Progenitor cell of endocrine pancreas (in vitro differentiated cells): ENCODE results near the gene GPR4. TPM values are rescaled to one million over a fixed set of nuclear protein-coding genes. Genes with fewer than 3 reads are reported as not detected.

Source experiments
- DNase-seq: peaks from one replicate; pipeline ENCODE4 v3.0.0; 2021; ENCODE audit warnings: low spot score; ENCODE audit not compliant: unreplicated experiment
- H3K27ac Mint-ChIP-seq: 2 replicates; pipeline ENCODE4 v1.8.0; 2021; ENCODE audit warnings: mild to moderate bottlenecking, moderate library complexity, mixed read lengths
- H3K27me3 Mint-ChIP-seq: 2 replicates; pipeline ENCODE4 v1.8.0; 2021; ENCODE audit warnings: mixed read lengths
- H3K36me3 Mint-ChIP-seq: 2 replicates; pipeline ENCODE4 v1.8.0; 2022; ENCODE audit warnings: mixed read lengths; ENCODE audit not compliant: insufficient read depth
- H3K4me1 Mint-ChIP-seq: 2 replicates; pipeline ENCODE4 v1.8.0; 2021; ENCODE audit warnings: low read depth, mixed read lengths
- H3K4me3 Mint-ChIP-seq: 2 replicates; pipeline ENCODE4 v1.8.0; 2021; ENCODE audit warnings: low read depth, mild to moderate bottlenecking, moderate library complexity, mixed read lengths
- H3K9me3 Mint-ChIP-seq: 2 replicates; pipeline ENCODE4 v1.8.0; 2021; ENCODE audit warnings: low read depth, mixed read lengths
- total RNA-seq: library from RNA; stranded (reverse); gene quantifications from 2 replicates; pipeline ENCODE4 v1.2.1, GENCODE V29; 2021
- TF ChIP-seq, protein P1 (sequence below): fragments of 200-600 bp; sonication (generic); IDR thresholded peaks from one replicate; pipeline ENCODE4 v1.5.0; 2021; ENCODE audit warnings: antibody characterized with exemption, mild to moderate bottlenecking; ENCODE audit not compliant: unreplicated experiment

The GPR4 gene
- total RNA-seq, 1 donor from 2014 or later, result not detected

DNA sequence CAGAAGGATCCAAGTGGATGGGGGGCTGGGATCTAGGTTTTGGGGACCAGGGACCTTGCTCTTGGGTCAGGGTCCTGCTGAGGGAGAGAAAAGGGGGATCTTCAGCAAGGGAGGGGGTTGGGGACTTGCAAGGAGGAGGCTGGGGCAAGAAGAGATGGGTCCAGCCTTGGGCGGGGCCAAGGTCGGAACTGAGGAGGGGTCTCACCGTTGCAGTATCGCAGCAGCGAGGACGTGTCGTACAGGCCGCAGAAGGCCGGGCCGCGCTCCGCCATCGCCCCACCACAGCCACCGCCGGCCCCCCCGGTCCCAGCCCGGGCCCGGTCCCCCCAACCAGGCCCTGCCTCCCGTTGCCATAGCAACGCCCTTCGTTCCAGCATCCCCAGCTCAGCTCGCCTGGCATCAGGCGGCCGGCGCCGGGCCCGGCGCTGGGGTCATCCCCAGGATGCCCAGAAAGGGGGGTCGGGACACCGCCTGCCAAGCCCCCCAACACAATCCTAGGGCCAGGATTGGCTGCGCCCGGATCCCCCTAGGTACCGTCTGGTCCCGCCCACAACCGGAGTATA, 43.1 kb upstream of the GPR4 start:
- H3K27me3 Mint-ChIP-seq, result peaks cover 14% of the 10 kb centered on the region
- DNase-seq, result no peak
- peaks cover 6% of the 10 kb centered on the region for H3K9me3 Mint-ChIP-seq
- H3K4me3 Mint-ChIP-seq, result no peak overlapping the region
- peaks cover 17% of the 10 kb centered on the region for H3K4me1 Mint-ChIP-seq
- H3K36me3 Mint-ChIP-seq, result no peaks in the 10 kb centered on the region
- TF ChIP-seq, protein P1, sequence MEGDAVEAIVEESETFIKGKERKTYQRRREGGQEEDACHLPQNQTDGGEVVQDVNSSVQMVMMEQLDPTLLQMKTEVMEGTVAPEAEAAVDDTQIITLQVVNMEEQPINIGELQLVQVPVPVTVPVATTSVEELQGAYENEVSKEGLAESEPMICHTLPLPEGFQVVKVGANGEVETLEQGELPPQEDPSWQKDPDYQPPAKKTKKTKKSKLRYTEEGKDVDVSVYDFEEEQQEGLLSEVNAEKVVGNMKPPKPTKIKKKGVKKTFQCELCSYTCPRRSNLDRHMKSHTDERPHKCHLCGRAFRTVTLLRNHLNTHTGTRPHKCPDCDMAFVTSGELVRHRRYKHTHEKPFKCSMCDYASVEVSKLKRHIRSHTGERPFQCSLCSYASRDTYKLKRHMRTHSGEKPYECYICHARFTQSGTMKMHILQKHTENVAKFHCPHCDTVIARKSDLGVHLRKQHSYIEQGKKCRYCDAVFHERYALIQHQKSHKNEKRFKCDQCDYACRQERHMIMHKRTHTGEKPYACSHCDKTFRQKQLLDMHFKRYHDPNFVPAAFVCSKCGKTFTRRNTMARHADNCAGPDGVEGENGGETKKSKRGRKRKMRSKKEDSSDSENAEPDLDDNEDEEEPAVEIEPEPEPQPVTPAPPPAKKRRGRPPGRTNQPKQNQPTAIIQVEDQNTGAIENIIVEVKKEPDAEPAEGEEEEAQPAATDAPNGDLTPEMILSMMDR, result no peak
- no peak overlapping the region for H3K27ac Mint-ChIP-seq

DNA sequence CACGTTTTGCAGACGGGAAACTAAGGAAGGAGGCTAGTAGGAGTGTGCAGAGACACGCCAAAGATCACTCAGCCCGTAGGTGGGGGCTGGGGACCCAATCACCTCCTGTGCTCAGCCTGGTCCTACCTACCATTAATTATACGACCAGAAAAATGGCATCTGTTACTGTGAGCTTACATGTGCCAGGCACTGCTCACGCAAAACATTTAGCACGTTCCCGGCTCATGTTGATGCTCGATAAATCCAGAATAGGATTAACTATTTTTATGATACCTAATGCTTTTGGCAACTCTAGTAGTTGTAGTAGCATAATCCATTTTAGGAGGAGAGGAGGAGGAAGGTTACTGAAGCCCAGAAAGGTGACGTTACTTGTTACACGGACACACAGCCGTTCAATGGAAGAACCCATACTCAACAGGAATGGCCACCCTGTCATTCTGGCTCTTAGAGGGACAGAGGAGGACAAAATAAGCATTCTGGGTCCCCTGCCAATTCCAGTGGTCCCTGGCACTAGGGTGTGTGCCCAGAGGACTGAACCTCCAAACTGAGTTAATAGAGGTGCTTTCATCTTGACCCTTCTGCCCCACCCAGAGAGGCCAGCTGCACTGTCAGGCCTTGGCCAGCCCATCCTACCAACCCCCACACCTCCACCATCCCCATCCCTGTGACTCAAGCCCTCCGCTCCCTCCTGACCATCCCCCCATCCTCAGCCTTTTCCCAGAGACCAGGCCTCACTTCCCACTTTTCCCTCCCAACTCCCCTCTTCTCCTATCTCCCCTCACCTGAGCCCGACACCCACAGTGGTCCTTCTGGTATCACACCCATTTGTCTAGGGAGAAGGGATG, 42.1 kb upstream of the GPR4 start:
- no peak overlapping the region for H3K27ac Mint-ChIP-seq
- TF ChIP-seq, protein P1, result no peak
- H3K27me3 Mint-ChIP-seq, result peaks cover 14% of the 10 kb centered on the region
- peaks cover 6% of the 10 kb centered on the region for H3K9me3 Mint-ChIP-seq
- peak overlapping the region; percentile 72 for H3K4me3 Mint-ChIP-seq
- peaks cover 17% of the 10 kb centered on the region for H3K4me1 Mint-ChIP-seq
- no peaks in the 10 kb centered on the region for H3K36me3 Mint-ChIP-seq
- no peak for DNase-seq

DNA sequence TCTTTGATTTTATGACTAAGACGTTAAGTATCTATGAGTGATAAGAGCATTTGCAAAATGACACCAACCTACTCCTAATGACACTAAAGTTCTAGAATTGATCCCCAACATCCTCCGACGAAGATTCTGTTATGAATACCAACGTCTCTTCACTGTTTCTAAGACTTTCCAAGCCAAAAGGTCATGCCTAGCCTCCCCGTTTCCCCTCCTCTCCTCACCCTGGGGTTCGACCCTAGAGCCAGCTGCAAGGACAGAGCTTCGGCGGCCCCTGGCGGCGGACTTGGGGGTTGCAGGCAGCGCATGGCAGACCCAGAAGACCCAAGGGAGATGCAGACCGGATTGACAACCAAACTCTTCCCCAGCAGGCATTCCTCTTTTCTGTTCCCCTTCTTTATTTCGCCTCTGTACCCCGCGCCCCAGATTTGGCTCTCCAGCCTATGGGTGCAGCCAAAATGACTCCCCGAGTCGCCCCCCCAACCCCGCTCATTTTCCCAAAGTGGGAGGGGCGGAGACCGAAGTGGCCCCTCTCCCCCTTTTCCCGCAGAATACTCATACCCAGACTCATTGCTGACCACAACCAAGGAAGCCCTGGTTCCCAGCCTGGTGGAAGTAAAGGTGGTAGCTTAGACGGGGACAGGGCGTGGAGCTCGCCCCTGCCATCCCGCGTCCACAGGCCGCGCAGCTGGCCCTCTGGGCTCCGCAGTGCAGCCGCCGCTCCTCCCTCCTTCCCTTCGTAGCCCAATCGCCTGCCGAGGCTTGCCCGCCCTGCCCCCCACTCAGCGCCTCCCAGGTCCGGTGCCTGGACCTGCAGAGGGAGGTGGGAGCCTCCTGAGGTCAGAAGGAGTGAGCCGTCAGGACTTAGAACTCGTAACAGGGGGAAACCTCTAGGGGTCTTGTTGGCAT, 41.3 kb upstream of the GPR4 start:
- H3K9me3 Mint-ChIP-seq, result peaks cover 6% of the 10 kb centered on the region
- TF ChIP-seq, protein P1, result peak; percentile 98
- H3K4me3 Mint-ChIP-seq, result peak overlapping the region; percentile 72
- peak overlapping the region; percentile 70 for H3K27ac Mint-ChIP-seq
- H3K4me1 Mint-ChIP-seq, result peaks cover 23% of the 10 kb centered on the region
- H3K36me3 Mint-ChIP-seq, result no peaks in the 10 kb centered on the region
- H3K27me3 Mint-ChIP-seq, result peaks cover 14% of the 10 kb centered on the region
- DNase-seq, result peak; percentile 83

DNA sequence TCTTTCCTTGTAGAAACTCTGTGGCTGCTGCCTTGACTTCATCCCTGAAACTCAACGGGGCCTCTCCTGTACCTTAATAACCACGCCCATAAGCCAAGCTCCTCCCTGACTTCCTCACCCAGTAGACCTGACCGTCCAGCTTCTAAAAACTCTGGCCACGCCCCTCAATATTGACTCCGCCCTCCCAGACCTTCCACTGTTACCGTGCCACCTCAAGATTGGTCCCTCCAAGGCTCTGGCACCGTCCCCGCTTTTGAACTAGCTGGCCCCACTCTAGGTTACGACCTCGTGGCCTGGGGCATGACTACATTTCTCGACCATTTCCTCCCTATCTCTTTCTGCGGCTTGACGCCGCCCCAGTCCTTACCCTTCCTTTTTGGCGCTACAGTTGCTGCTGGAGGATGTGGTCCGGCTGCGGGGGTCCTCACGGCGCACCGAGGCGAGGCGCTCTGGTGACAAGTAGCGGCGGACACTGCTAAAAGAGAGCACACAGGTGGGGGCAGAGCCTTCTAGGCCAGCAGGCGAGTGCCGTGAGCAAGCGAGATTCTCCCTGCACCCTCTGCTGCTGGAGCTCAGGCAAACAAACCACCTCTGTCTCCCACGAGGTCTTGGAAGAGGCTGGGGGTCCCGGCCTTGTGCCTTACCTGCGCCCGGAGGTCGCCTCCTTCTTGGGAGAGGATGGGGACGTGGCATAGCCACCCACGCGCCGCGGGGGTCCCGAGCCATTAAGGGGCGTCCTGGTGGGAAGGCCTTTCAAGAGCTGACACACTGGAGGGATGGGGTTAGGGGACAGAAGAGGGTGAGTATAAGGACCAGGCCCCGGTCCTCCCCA, 39.5 kb upstream of the GPR4 start:
- peak overlapping the region; percentile 61 for H3K4me3 Mint-ChIP-seq
- peak; percentile 49 for DNase-seq
- H3K9me3 Mint-ChIP-seq, result peaks cover 6% of the 10 kb centered on the region
- peaks cover 14% of the 10 kb centered on the region for H3K27me3 Mint-ChIP-seq
- no peaks in the 10 kb centered on the region for H3K36me3 Mint-ChIP-seq
- peak overlapping the region; percentile 70 for H3K27ac Mint-ChIP-seq
- TF ChIP-seq, protein P1, result no peak
- H3K4me1 Mint-ChIP-seq, result peaks cover 25% of the 10 kb centered on the region
